Ovary (tissue), 3 donors: ENCODE data around the gene SLCO2A1.

Source experiments
- EP300 ChIP-seq: sonication (generic); formaldehyde crosslinking; IDR thresholded peaks from one replicate; pipeline ENCODE4 v1.6.1; 2017; ENCODE audit warnings: antibody characterized with exemption
- POLR2A ChIP-seq: fragments of 450-650 bp; IDR thresholded peaks from one replicate; pipeline ENCODE4 v1.6.1; 2017; ENCODE audit warnings: antibody characterized with exemption, mild to moderate bottlenecking, moderate library complexity
- TF ChIP-seq, protein P1 (sequence below), 3 donors: fragments of 450-650 bp in 2 of 3; fragments of 200-600 bp in 1 of 3; IDR thresholded peaks; one replicate each; pipeline versions ENCODE4 v1.5.1 to v1.8.0; 2016 to 2022; ENCODE audit warnings: antibody characterized with exemption in 3 of 3, mild to moderate bottlenecking in 1 of 3
- donor health status: DM: no; HTN: no; CAD: no.

- TF ChIP-seq, protein P1, sequence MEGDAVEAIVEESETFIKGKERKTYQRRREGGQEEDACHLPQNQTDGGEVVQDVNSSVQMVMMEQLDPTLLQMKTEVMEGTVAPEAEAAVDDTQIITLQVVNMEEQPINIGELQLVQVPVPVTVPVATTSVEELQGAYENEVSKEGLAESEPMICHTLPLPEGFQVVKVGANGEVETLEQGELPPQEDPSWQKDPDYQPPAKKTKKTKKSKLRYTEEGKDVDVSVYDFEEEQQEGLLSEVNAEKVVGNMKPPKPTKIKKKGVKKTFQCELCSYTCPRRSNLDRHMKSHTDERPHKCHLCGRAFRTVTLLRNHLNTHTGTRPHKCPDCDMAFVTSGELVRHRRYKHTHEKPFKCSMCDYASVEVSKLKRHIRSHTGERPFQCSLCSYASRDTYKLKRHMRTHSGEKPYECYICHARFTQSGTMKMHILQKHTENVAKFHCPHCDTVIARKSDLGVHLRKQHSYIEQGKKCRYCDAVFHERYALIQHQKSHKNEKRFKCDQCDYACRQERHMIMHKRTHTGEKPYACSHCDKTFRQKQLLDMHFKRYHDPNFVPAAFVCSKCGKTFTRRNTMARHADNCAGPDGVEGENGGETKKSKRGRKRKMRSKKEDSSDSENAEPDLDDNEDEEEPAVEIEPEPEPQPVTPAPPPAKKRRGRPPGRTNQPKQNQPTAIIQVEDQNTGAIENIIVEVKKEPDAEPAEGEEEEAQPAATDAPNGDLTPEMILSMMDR (IDR thresholded peaks at IDR 0.05): no peak
- TF ChIP-seq EP300 (no peak), POLR2A (no peak)
Measured at GRCh38 chr3:134028486-134029255, 1.1 kb downstream of the SLCO2A1 start.
